Sigmoid colon (tissue), 7 donors: ENCODE results near the gene NCOA6. TPM values are rescaled to one million over a fixed set of nuclear protein-coding genes. Genes with fewer than 3 reads are reported as not detected.

Experiments used
- DNase-seq: peaks from one replicate; pipeline ENCODE4 v3.0.0-alpha.2; 2019
- H3K27ac ChIP-seq, 4 donors: fragments of 200-600 bp; sonication (generic); one replicate each; pipeline ENCODE4 v1.5.1; 2016 to 2019; ENCODE audit warnings: mild to moderate bottlenecking in 1 of 4
- H3K27me3 ChIP-seq, 3 donors: fragments of 200-600 bp; sonication (generic); one replicate each; pipeline ENCODE4 v1.5.1; 2019; ENCODE audit warnings: mild to moderate bottlenecking in 1 of 3
- H3K36me3 ChIP-seq, 4 donors: fragments of 200-600 bp; sonication (generic); one replicate each; pipeline ENCODE4 v1.5.1; 2016 to 2019
- H3K4me1 ChIP-seq, 4 donors: fragments of 200-600 bp; sonication (generic); one replicate each; pipeline ENCODE4 v1.5.1; 2017 to 2019
- H3K4me3 ChIP-seq, 4 donors: fragments of 200-600 bp; sonication (generic); one replicate each; pipeline ENCODE4 v1.5.1; 2017 to 2019; ENCODE audit warnings: mild to moderate bottlenecking in 2 of 4, moderate library complexity in 1 of 4
- H3K9me3 ChIP-seq, 4 donors: fragments of 200-600 bp in 3 of 4; sonication (generic) in 3 of 4; one replicate each; pipeline versions ENCODE4 v1.5.1 to v1.6.1; 2013 to 2019
- EP300 ChIP-seq, 4 donors: sonication (generic); formaldehyde crosslinking; IDR thresholded peaks; one replicate each; pipeline ENCODE4 v1.6.1; 2017; ENCODE audit warnings: antibody characterized with exemption in 4 of 4
- POLR2A ChIP-seq, 2 donors: fragments of 450-650 bp; IDR thresholded peaks; one replicate each; pipeline ENCODE4 v1.6.1; 2016; ENCODE audit warnings: antibody characterized with exemption in 2 of 2, mild to moderate bottlenecking in 2 of 2, moderate library complexity in 2 of 2
- POLR2AphosphoS5 ChIP-seq, 4 donors: sonication (generic); formaldehyde crosslinking; IDR thresholded peaks; one replicate each; pipeline ENCODE4 v1.6.1; 2017; ENCODE audit warnings: antibody characterized with exemption in 4 of 4
- WGBS, 2 donors: extraction: QIAGEN DNeasy Blood & Tissue Kit; methylation state at CpG; one replicate each; pipeline ENCODE4 v1.1.7; 2013; 5-methylcytosine and 5-hydroxymethylcytosine counted together
- intact Hi-C: fragments of 100-400 bp; cut with DNase I; formaldehyde crosslinking; loops from one replicate; pipeline ENCODE4 v1.15.1; 2023
- polyA plus RNA-seq, 3 donors: library from polyadenylated mRNA; stranded (reverse); fragments of 200-250 nt; gene quantifications; one replicate each; pipeline ENCODE4 v1.2.3, GENCODE V29; 2013
- total RNA-seq, 4 donors: library from RNA; depleted of rRNA; stranded (reverse); fragments of >200 nt; gene quantifications; one replicate each; pipeline ENCODE4 v1.1.0, GENCODE V29; 2016
- TF ChIP-seq, protein P1 (sequence below), 4 experiments: fragments of 450-650 bp in 3 of 4; fragments of 200-600 bp in 1 of 4; IDR thresholded peaks; one replicate each; pipeline ENCODE4 v1.5.1; 2016 to 2019; ENCODE audit warnings: antibody characterized with exemption in 4 of 4, mild to moderate bottlenecking in 3 of 4, moderate library complexity in 2 of 4
- donor health status: healthy with polysubstance abuse.
- donor health status: Bipolar disorder and iron deficiency.
- donor health status: healthy.

NCOA6 gene
- total and polyA plus RNA-seq, 7 donors, result 16.9 to 24.9 (median 21.8) TPM

- TF ChIP-seq, protein P1, sequence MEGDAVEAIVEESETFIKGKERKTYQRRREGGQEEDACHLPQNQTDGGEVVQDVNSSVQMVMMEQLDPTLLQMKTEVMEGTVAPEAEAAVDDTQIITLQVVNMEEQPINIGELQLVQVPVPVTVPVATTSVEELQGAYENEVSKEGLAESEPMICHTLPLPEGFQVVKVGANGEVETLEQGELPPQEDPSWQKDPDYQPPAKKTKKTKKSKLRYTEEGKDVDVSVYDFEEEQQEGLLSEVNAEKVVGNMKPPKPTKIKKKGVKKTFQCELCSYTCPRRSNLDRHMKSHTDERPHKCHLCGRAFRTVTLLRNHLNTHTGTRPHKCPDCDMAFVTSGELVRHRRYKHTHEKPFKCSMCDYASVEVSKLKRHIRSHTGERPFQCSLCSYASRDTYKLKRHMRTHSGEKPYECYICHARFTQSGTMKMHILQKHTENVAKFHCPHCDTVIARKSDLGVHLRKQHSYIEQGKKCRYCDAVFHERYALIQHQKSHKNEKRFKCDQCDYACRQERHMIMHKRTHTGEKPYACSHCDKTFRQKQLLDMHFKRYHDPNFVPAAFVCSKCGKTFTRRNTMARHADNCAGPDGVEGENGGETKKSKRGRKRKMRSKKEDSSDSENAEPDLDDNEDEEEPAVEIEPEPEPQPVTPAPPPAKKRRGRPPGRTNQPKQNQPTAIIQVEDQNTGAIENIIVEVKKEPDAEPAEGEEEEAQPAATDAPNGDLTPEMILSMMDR (IDR thresholded peaks at IDR 0.05), result no peak
- no peak for TF ChIP-seq EP300 (IDR thresholded peaks at IDR 0.05)
- TF ChIP-seq POLR2A (IDR thresholded peaks at IDR 0.05), result no peak
- no peak for TF ChIP-seq POLR2AphosphoS5 (IDR thresholded peaks at IDR 0.05)
- H3K9me3 ChIP-seq, result no peaks in the 10 kb centered on the region
- no peak for DNase-seq
- no peaks in the 10 kb centered on the region for H3K27me3 ChIP-seq
- intact Hi-C loops, result loop anchor here (5.0 kb wide), 2 partner anchors 45 to 405 kb away; partner anchors contain the start of genes MMP24OS and NCOA6
- 39 to 55% methylated on average over 10 of the region's 10 CpGs for WGBS, 2 donors
- H3K4me3 ChIP-seq, result peak overlapping the region; percentile 66 to 72 (median 70)
- H3K27ac ChIP-seq, result peak overlapping the region; percentile 79 to 81 (median 80)
- H3K36me3 ChIP-seq, result no peaks in the 10 kb centered on the region
- peaks cover 0 to 42% (median 33%) of the 10 kb centered on the region in 4 donors for H3K4me1 ChIP-seq
These were observed 46.6 kb upstream of the NCOA6 start for GRCh38 chr20:34871966-34872621.

DNA sequence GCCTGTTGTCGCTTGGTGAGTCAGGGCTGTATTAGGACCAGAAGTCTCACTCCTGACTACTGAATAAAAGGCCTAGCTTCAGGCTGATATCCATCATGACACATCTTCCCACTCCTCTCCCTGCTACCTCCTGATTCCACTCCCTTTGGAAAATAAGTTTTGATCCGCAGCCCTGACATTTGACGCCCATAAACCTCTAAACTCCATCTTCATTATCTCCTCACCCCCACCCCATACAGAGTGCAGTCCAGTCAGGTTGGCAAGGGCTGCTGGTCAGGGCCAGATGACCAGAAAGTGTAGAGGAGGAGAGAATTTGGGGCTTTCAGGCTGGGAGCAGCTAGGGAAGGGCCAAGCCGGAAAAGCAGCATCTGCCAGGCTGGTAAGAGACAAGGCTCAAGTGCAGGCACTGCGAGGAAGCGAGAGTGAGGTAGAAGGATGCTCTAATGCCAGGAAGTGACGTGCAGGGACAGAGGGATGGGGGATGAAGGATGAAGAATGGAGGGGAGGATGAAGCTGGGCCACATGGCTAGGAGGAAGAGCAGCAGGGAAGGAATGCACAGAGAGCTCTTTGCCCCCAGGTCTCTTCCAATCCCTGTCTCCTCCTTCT is 46.0 kb upstream of the NCOA6 start:
- H3K27ac ChIP-seq, result peak overlapping the region in 3 of 4 donors; percentile 79 to 80 (median 79)
- TF ChIP-seq POLR2A (IDR thresholded peaks at IDR 0.05), result no peak
- no peak for TF ChIP-seq POLR2AphosphoS5 (IDR thresholded peaks at IDR 0.05)
- TF ChIP-seq, protein P1 (IDR thresholded peaks at IDR 0.05), result no peak
- TF ChIP-seq EP300 (IDR thresholded peaks at IDR 0.05), result no peak
- H3K27me3 ChIP-seq, result no peaks in the 10 kb centered on the region
- peaks cover 0 to 39% (median 31%) of the 10 kb centered on the region in 4 donors for H3K4me1 ChIP-seq
- H3K4me3 ChIP-seq, result peak overlapping the region in 3 of 4 donors; percentile 66 to 71 (median 70)
- 94 to 96% methylated on average over 7 of the region's 7 CpGs for WGBS, 2 donors
- no peak for DNase-seq
- no peaks in the 10 kb centered on the region for H3K9me3 ChIP-seq
- H3K36me3 ChIP-seq, result no peaks in the 10 kb centered on the region
- intact Hi-C loops, result loop anchor here (5.0 kb wide), 2 partner anchors 44 to 406 kb away; partner anchors contain the start of genes MMP24OS and NCOA6

DNA sequence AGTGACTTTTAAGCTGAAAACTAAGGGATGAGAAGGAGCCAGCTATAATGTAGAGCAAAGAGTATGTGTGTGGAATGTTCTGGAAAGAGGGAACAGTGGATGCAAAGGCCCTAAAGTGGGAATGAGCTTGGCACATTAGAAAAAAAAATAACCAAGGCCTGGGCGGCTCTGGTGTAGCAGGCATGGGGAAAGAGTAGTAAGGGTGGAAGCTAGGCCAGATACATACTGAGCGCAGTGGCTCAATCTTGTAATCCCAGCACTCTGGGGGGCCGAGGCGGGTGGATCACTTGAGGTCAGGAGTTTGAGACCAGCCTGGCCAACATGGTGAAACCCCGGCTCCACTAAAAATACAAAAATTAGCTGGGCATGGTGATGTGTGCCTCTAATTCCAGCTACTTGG is 38.8 kb upstream of the NCOA6 start:
- DNase-seq, result no peak
- intact Hi-C loops, result no loop called here
- Histone ChIP-seq H3K27ac (no peak overlapping the region), H3K36me3 (peaks cover 0 to 39% (median 4%) of the 10 kb centered on the region in 4 donors), H3K9me3 (no peaks in the 10 kb centered on the region), H3K4me1 (peaks cover 0 to 7% (median 0%) of the 10 kb centered on the region in 4 donors), H3K27me3 (no peaks in the 10 kb centered on the region), H3K4me3 (no peak overlapping the region)
- TF ChIP-seq, protein P1 (IDR thresholded peaks at IDR 0.05), result no peak
- TF ChIP-seq EP300 (IDR thresholded peaks at IDR 0.05) (no peak), POLR2A (IDR thresholded peaks at IDR 0.05) (no peak), POLR2AphosphoS5 (IDR thresholded peaks at IDR 0.05) (no peak)
- WGBS, 2 donors, result 98% methylated on average over 5 of the region's 5 CpGs

GRCh38 chr20:34863421-34863965 is 38.0 kb upstream of the NCOA6 start:
- H3K9me3 ChIP-seq, result no peaks in the 10 kb centered on the region
- H3K27ac ChIP-seq, result no peak overlapping the region
- 89 to 93% methylated on average over 32 of the region's 32 CpGs for WGBS, 2 donors
- peaks cover 0 to 7% (median 0%) of the 10 kb centered on the region in 4 donors for H3K4me1 ChIP-seq
- H3K4me3 ChIP-seq, result no peak overlapping the region
- no peak for DNase-seq
- no peaks in the 10 kb centered on the region for H3K27me3 ChIP-seq
- TF ChIP-seq EP300 (IDR thresholded peaks at IDR 0.05) (no peak), POLR2A (IDR thresholded peaks at IDR 0.05) (no peak), POLR2AphosphoS5 (IDR thresholded peaks at IDR 0.05) (no peak)
- TF ChIP-seq, protein P1 (IDR thresholded peaks at IDR 0.05), result no peak
- intact Hi-C loops, result no loop called here
- H3K36me3 ChIP-seq, result peaks cover 0 to 44% (median 5%) of the 10 kb centered on the region in 4 donors
